A673 (cell line): ENCODE results near the gene ALDH3B1.

Source experiments
- CTCF ChIP-seq: fragments of 300-800, 200-600 bp; sonication (generic); conservative IDR thresholded peaks from 2 replicates; pipeline ENCODE4 v1.5.1; 2017; ENCODE audit warnings: low read depth, mild to moderate bottlenecking, antibody characterized with exemption, low read length, moderate library complexity, mixed read lengths
- EZH2 ChIP-seq: fragments of 200-600 bp; sonication (generic); IDR thresholded peaks from 2 replicates; pipeline ENCODE4 v1.6.1; 2017; ENCODE audit warnings: borderline replicate concordance, low read depth, mild to moderate bottlenecking, mixed read lengths, antibody characterized with exemption, low read length; ENCODE audit not compliant: poor library complexity, severe bottlenecking

GRCh38 chr11:68027667-68028066 lies 17.5 kb downstream of the ALDH3B1 start:
- TF ChIP-seq CTCF: no peak
- TF ChIP-seq EZH2: no peak
